Measurements from ENCODE around the gene JMJD8. TPM values are rescaled to one million over a fixed set of nuclear protein-coding genes. Genes with fewer than 3 reads are reported as not detected.

Gene JMJD8
- total RNA-seq, 4 donors from 2014 or later = 40.0 to 261 (median 58.6) TPM

Other genes with a start within 250 kb of the JMJD8 start
- 100 to 1,000 TPM; 108 to 388 (median 175) TPM for gene CAPN15, start 156.6 kb downstream of the JMJD8 start, total RNA-seq
- not detected for gene PRR35, start 123.9 kb downstream of the JMJD8 start, total RNA-seq
- gene NHLRC4, start 117.3 kb downstream of the JMJD8 start, total RNA-seq = under 1 TPM in 3 of 4 donors, not detected in 1; 0.55 to 0.75 (median 0.64) TPM
- 100 to 1,000 TPM in 1 of 4 donors, 10 to 100 TPM in 3; 37.4 to 115 (median 56.0) TPM for gene PIGQ, start 114.4 kb downstream of the JMJD8 start, total RNA-seq
- 100 to 1,000 TPM in 2 of 4 donors, 10 to 100 TPM in 2; 54.8 to 111 (median 83.5) TPM for gene RAB40C, start 94.3 kb downstream of the JMJD8 start, total RNA-seq
- 10 to 100 TPM in 1 of 4 donors, 1 to 10 TPM in 3; 2.3 to 13.1 (median 4.2) TPM for gene WFIKKN1, start 53.3 kb downstream of the JMJD8 start, total RNA-seq
- gene METTL26, start 48.0 kb downstream of the JMJD8 start, total RNA-seq = 10 to 100 TPM; 32.6 to 91.8 (median 86.7) TPM
- gene MCRIP2, start 42.5 kb downstream of the JMJD8 start, total RNA-seq = 100 to 1,000 TPM; 158 to 267 (median 211) TPM
- gene WDR90, start 35.0 kb downstream of the JMJD8 start, total RNA-seq = 100 to 1,000 TPM in 2 of 4 donors, 10 to 100 TPM in 2; 23.0 to 166 (median 90.2) TPM
- gene RHOT2, start 16.2 kb downstream of the JMJD8 start, total RNA-seq = 100 to 1,000 TPM; 133 to 386 (median 259) TPM
- gene RHBDL1, start 8.7 kb downstream of the JMJD8 start, total RNA-seq = 10 to 100 TPM in 2 of 4 donors, 1 to 10 TPM in 2; 1.8 to 39.3 (median 8.1) TPM
- gene STUB1, start 3.9 kb downstream of the JMJD8 start, total RNA-seq = 100 to 1,000 TPM in 3 of 4 donors, 10 to 100 TPM in 1; 51.9 to 190 (median 134) TPM
- gene WDR24, start 6.1 kb upstream of the JMJD8 start, total RNA-seq = 10 to 100 TPM in 2 of 4 donors, 1 to 10 TPM in 2; 3.4 to 15.3 (median 10.0) TPM
- gene FBXL16, start 21.5 kb upstream of the JMJD8 start, total RNA-seq = 1 to 10 TPM in 2 of 4 donors, under 1 TPM in 1, not detected in 1; 0.60 to 3.5 (median 1.6) TPM
- 10 to 100 TPM in 3 of 4 donors, 1 to 10 TPM in 1; 4.9 to 47.2 (median 35.2) TPM for gene METRN, start 30.8 kb upstream of the JMJD8 start, total RNA-seq
- gene ANTKMT, start 36.8 kb upstream of the JMJD8 start, total RNA-seq = 10 to 100 TPM; 19.7 to 53.0 (median 38.2) TPM
- gene CCDC78, start 42.1 kb upstream of the JMJD8 start, total RNA-seq = 10 to 100 TPM in 1 of 4 donors, 1 to 10 TPM in 1, under 1 TPM in 2; 0.40 to 24.3 (median 0.98) TPM
- gene HAGHL, start 42.8 kb upstream of the JMJD8 start, total RNA-seq = 10 to 100 TPM in 1 of 4 donors, 1 to 10 TPM in 3; 1.2 to 12.3 (median 5.5) TPM
- gene CIAO3, start 56.7 kb upstream of the JMJD8 start, total RNA-seq = 100 to 1,000 TPM in 2 of 4 donors, 10 to 100 TPM in 2; 59.1 to 346 (median 102) TPM
- 10 to 100 TPM in 2 of 4 donors, 1 to 10 TPM in 1, not detected in 1; 4.9 to 21.2 (median 10.3) TPM for gene MSLN, start 76.4 kb upstream of the JMJD8 start, total RNA-seq
- 10 to 100 TPM; 16.1 to 71.4 (median 24.8) TPM for gene RPUSD1, start 104.0 kb upstream of the JMJD8 start, total RNA-seq
- gene CHTF18, start 104.3 kb upstream of the JMJD8 start, total RNA-seq = 10 to 100 TPM in 2 of 4 donors, 1 to 10 TPM in 2; 4.6 to 33.4 (median 12.9) TPM
- gene GNG13, start 116.4 kb upstream of the JMJD8 start, total RNA-seq = under 1 TPM in 1 of 4 donors, not detected in 3; 0.48 TPM

All from transverse colon (tissue), 4 donors.